Fibroblast of upper back skin (primary cell): ENCODE data around the gene EXD3.

Experiments used
- DNase-seq: peaks from one replicate; pipeline ENCODE4 v3.0.0-alpha.2; 2013

Gene EXD3

GRCh38 chr9:137278721-137279711, 143.9 kb downstream of the EXD3 start:
- DNase-seq, result no peak

- DNase-seq, result no peak
Observed at GRCh38 chr9:137278061-137278701, 144.8 kb downstream of the EXD3 start.

- peak; percentile 65 for DNase-seq
Observed at GRCh38 chr9:137277329-137278041, 145.5 kb downstream of the EXD3 start, which contains the start of gene TOR4A. Gene TOR4A, plus strand, starts transcription at chr9:137277726. Its CDS starts 964 bp downstream, at chr9:137278690.

GRCh38 chr9:137276473-137277328, 146.3 kb downstream of the EXD3 start:
- DNase-seq, result peak; percentile 65

- no peak for DNase-seq
Observed at GRCh38 chr9:137275588-137276472, 147.1 kb downstream of the EXD3 start.

- no peak for DNase-seq
Observed at GRCh38 chr9:137275203-137275587, 147.8 kb downstream of the EXD3 start.

- DNase-seq, result no peak
Observed at GRCh38 chr9:137273611-137274320, 149.2 kb downstream of the EXD3 start.

- DNase-seq, result no peak
Observed at GRCh38 chr9:137273095-137273490, 149.9 kb downstream of the EXD3 start.

GRCh38 chr9:137272241-137273094, 150.5 kb downstream of the EXD3 start:
- no peak for DNase-seq

- DNase-seq, result no peak
Observed at GRCh38 chr9:137271696-137272076, 151.3 kb downstream of the EXD3 start.

- DNase-seq, result no peak
Observed at GRCh38 chr9:137270929-137271695, 151.8 kb downstream of the EXD3 start.

GRCh38 chr9:137269231-137269772, 153.7 kb downstream of the EXD3 start:
- no peak for DNase-seq

GRCh38 chr9:137268538-137269201, 154.3 kb downstream of the EXD3 start:
- DNase-seq, result no peak

- no peak for DNase-seq
Observed at GRCh38 chr9:137267933-137268355, 155.0 kb downstream of the EXD3 start.

- no peak for DNase-seq
Observed at GRCh38 chr9:137266585-137267453, 156.1 kb downstream of the EXD3 start.

- DNase-seq, result no peak
Observed at GRCh38 chr9:137266162-137266527, 156.8 kb downstream of the EXD3 start.
